ENCODE results near the gene SOHLH1. TPM values are rescaled to one million over a fixed set of nuclear protein-coding genes. Genes with fewer than 3 reads are reported as not detected.

Gene SOHLH1
- total RNA-seq, 1 experiment from 2014 or later = not detected

DNA sequence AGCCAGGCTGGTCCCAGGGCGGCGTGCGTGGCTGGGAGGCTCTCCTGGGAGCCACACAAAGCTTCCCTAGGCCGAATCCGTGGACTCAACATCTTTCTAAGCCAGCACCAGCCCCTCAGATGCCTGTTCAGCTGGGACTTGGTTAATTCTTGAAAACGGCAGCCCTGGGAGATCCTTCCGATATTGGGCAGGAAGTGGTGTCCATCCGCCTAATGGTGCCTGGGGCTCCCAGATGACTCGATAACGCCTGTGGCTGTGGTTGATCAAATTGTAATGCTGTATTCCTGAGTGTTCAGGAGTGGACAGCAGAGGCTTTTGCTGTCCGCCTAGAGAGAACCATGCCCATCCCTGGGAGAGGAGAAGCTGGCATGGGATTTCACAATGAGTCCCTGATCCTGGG is 16.8 kb upstream of the SOHLH1 start:
- ChIA-PET POLR2A (ENCODE audit: unreplicated experiment) (interaction anchor here (0.6 kb wide), 1 partner anchor 768 kb away, joined by 3 read pairs; no protein-coding TSS in a partner anchor), CTCF (no interaction called here)
- H3K27me3 ChIP-seq (ENCODE audit: insufficient read depth, low read depth) = peaks cover 91% of the 10 kb centered on the region
- H3K4me1 ChIP-seq (replicated peaks; ENCODE audit: insufficient read depth) = no peaks in the 10 kb centered on the region
- H3K27ac ChIP-seq = no peak overlapping the region
- no peak overlapping the region for H2AFZ ChIP-seq
- no peak overlapping the region for H3K4me2 ChIP-seq
- H3K9me2 ChIP-seq (ENCODE audit: insufficient read depth) = no peaks in the 10 kb centered on the region
- no peaks in the 10 kb centered on the region for H4K20me1 ChIP-seq (ENCODE audit: insufficient read depth)
- intact Hi-C loops (cut with micrococcal nuclease; ENCODE audit: unreplicated experiment) = no loop called here
- H3F3A ChIP-seq (ENCODE audit: insufficient read depth, low read depth) = no peaks in the 10 kb centered on the region
- no peak for DNase-seq
- no peaks in the 10 kb centered on the region for H3K9me3 ChIP-seq (ENCODE audit: insufficient read depth, low read depth)
- no peaks in the 10 kb centered on the region for H3K36me3 ChIP-seq (ENCODE audit: low read depth)
- no peak for TF ChIP-seq CTCF (conservative IDR thresholded peaks at IDR 0.05)
- TF ChIP-seq EZH2 (IDR thresholded peaks at IDR 0.05; ENCODE audit: low read depth) = no peak
- H3K4me3 ChIP-seq = no peak overlapping the region
- no TSS peak for BruUV-seq (replicated peaks)
- H3K79me2 ChIP-seq (ENCODE audit: low read depth) = no peaks in the 10 kb centered on the region

- Histone ChIP-seq H3K4me1 (replicated peaks; ENCODE audit: insufficient read depth) (no peaks in the 10 kb centered on the region), H3F3A (ENCODE audit: insufficient read depth, low read depth) (no peaks in the 10 kb centered on the region), H3K4me2 (no peak overlapping the region), H2AFZ (no peak overlapping the region), H3K4me3 (no peak overlapping the region), H4K20me1 (ENCODE audit: insufficient read depth) (no peaks in the 10 kb centered on the region), H3K9me3 (ENCODE audit: insufficient read depth, low read depth) (no peaks in the 10 kb centered on the region), H3K27me3 (ENCODE audit: insufficient read depth, low read depth) (peaks cover 91% of the 10 kb centered on the region), H3K79me2 (ENCODE audit: low read depth) (no peaks in the 10 kb centered on the region), H3K9me2 (ENCODE audit: insufficient read depth) (no peaks in the 10 kb centered on the region), H3K27ac (no peak overlapping the region), H3K36me3 (ENCODE audit: low read depth) (no peaks in the 10 kb centered on the region)
- ChIA-PET POLR2A (ENCODE audit: unreplicated experiment) (no interaction called here), CTCF (no interaction called here)
- no TSS peak for BruUV-seq (replicated peaks)
- DNase-seq = no peak
- TF ChIP-seq EZH2 (IDR thresholded peaks at IDR 0.05; ENCODE audit: low read depth) (no peak), CTCF (conservative IDR thresholded peaks at IDR 0.05) (no peak)
- intact Hi-C loops (cut with micrococcal nuclease; ENCODE audit: unreplicated experiment) = no loop called here
These were observed 15.8 kb upstream of the SOHLH1 start for GRCh38 chr9:135715056-135715595.

DNA sequence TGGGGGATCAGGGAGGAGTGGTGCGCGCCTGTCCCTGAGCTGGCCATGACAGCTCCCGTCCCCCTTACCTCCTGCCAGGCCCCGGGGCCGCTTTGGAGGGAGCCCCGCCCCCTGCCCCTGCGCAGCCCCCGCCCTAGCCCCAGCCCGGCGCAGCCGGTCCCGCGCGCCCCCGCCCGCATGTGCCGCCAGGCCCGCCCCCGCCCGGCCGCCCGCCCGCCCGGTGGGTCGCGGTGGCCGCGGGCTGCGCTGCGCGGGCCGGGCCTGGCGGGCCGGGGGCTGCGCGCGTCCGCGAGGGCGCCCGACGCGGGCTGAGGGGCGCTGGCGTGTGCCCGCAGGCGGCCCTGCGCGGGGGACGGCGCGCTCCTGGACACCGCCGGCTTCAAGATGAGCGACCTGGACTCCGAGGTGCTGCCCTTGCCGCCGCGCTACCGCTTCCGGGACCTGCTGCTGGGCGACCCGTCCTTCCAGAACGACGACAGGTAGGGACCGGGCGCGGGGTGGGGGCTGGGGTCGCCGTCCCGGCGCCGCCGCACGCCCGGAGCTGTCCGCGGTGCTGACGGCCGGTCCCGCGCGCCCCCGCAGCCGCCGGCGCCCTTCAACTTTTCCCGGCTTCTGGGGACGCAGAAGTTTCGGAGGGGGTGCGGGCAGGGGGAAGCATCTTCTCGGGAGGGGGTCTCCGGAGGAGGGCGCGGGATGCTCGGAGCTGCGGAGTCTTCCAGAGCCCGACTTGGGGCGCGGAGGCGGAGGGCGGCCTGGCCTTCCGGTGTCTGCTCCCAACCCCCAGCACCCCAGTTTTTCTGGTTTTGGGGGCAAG is 15.2 kb upstream of the SOHLH1 start:
- H3K9me2 ChIP-seq (ENCODE audit: insufficient read depth) = no peaks in the 10 kb centered on the region
- TF ChIP-seq CTCF (conservative IDR thresholded peaks at IDR 0.05) (no peak), EZH2 (IDR thresholded peaks at IDR 0.05; ENCODE audit: low read depth) (no peak)
- ChIA-PET POLR2A (ENCODE audit: unreplicated experiment) (no interaction called here), CTCF (no interaction called here)
- H3K4me1 ChIP-seq (replicated peaks; ENCODE audit: insufficient read depth) = no peaks in the 10 kb centered on the region
- no peak overlapping the region for H3K27ac ChIP-seq
- H2AFZ ChIP-seq = no peak overlapping the region
- no peaks in the 10 kb centered on the region for H4K20me1 ChIP-seq (ENCODE audit: insufficient read depth)
- no peaks in the 10 kb centered on the region for H3K36me3 ChIP-seq (ENCODE audit: low read depth)
- DNase-seq = no peak
- no peaks in the 10 kb centered on the region for H3K9me3 ChIP-seq (ENCODE audit: insufficient read depth, low read depth)
- intact Hi-C loops (cut with micrococcal nuclease; ENCODE audit: unreplicated experiment) = no loop called here
- H3K79me2 ChIP-seq (ENCODE audit: low read depth) = no peaks in the 10 kb centered on the region
- H3K4me2 ChIP-seq = no peak overlapping the region
- no peak overlapping the region for H3K4me3 ChIP-seq
- peaks cover 91% of the 10 kb centered on the region for H3K27me3 ChIP-seq (ENCODE audit: insufficient read depth, low read depth)
- no TSS peak for BruUV-seq (replicated peaks)
- H3F3A ChIP-seq (ENCODE audit: insufficient read depth, low read depth) = no peaks in the 10 kb centered on the region
